ENCODE results near the gene SCMH1. TPM values are rescaled to one million over a fixed set of nuclear protein-coding genes. Genes with fewer than 3 reads are reported as not detected.

The SCMH1 gene
- total RNA-seq, 4 donors from 2014 or later: 17.6 to 48.2 (median 21.8) TPM

- DNase-seq (ENCODE audit: low spot score in 2 of 2): no peak
- 75% methylated on average over 4 of the region's 4 CpGs for WGBS
- no peaks in the 10 kb centered on the region for H3K27me3 ChIP-seq
Observed at GRCh38 chr1:41097105-41097504, 145.0 kb downstream of the SCMH1 start.

GRCh38 chr1:41093826-41094225, 148.3 kb downstream of the SCMH1 start:
- Histone ChIP-seq H3K4me1 (no peaks in the 10 kb centered on the region), H3K36me3 (no peaks in the 10 kb centered on the region), H3K4me3 (no peak overlapping the region), H3K27me3 (no peaks in the 10 kb centered on the region), H3K27ac (no peak overlapping the region), H3K9me3 (no peaks in the 10 kb centered on the region)
- WGBS: 59% methylated on average over 5 of the region's 5 CpGs
- TF ChIP-seq POLR2A (IDR thresholded peaks at IDR 0.05) (no peak), CTCF (IDR thresholded peaks at IDR 0.05) (no peak), POLR2AphosphoS5 (IDR thresholded peaks at IDR 0.05) (no peak), EP300 (IDR thresholded peaks at IDR 0.05) (no peak)
- no peak for DNase-seq (ENCODE audit: low spot score in 2 of 2)

More at GRCh38 chr1:41097105-41097504, 145.0 kb downstream of the SCMH1 start:
- H3K4me3 ChIP-seq: no peak overlapping the region
- no peak for TF ChIP-seq CTCF (IDR thresholded peaks at IDR 0.05)
- TF ChIP-seq EP300 (IDR thresholded peaks at IDR 0.05): no peak
- no peak for TF ChIP-seq POLR2AphosphoS5 (IDR thresholded peaks at IDR 0.05)
- TF ChIP-seq POLR2A (IDR thresholded peaks at IDR 0.05): no peak
- H3K36me3 ChIP-seq: no peaks in the 10 kb centered on the region
- H3K9me3 ChIP-seq: no peaks in the 10 kb centered on the region
- no peak overlapping the region for H3K27ac ChIP-seq
- peaks cover 11% of the 10 kb centered on the region for H3K4me1 ChIP-seq

GRCh38 chr1:41086921-41087320, 155.2 kb downstream of the SCMH1 start:
- TF ChIP-seq EP300 (IDR thresholded peaks at IDR 0.05) (no peak), POLR2AphosphoS5 (IDR thresholded peaks at IDR 0.05) (no peak), POLR2A (IDR thresholded peaks at IDR 0.05) (no peak), CTCF (IDR thresholded peaks at IDR 0.05) (no peak)
- DNase-seq (ENCODE audit: low spot score in 2 of 2): no peak
- no peaks in the 10 kb centered on the region for H3K4me1 ChIP-seq

GRCh38 chr1:41078616-41079015, 163.5 kb downstream of the SCMH1 start:
- Histone ChIP-seq H3K9me3 (no peaks in the 10 kb centered on the region), H3K27me3 (no peaks in the 10 kb centered on the region), H3K36me3 (peaks cover 6% of the 10 kb centered on the region), H3K4me3 (no peak overlapping the region), H3K27ac (no peak overlapping the region), H3K4me1 (no peaks in the 10 kb centered on the region)
- WGBS: 96% methylated on average over 2 of the region's 2 CpGs
- no peak for DNase-seq (ENCODE audit: low spot score in 2 of 2)
- TF ChIP-seq POLR2AphosphoS5 (IDR thresholded peaks at IDR 0.05) (no peak), EP300 (IDR thresholded peaks at IDR 0.05) (no peak)

More at GRCh38 chr1:41086921-41087320, 155.2 kb downstream of the SCMH1 start:
- Histone ChIP-seq H3K36me3 (no peaks in the 10 kb centered on the region), H3K9me3 (no peaks in the 10 kb centered on the region), H3K27me3 (no peaks in the 10 kb centered on the region), H3K27ac (no peak overlapping the region), H3K4me3 (no peak overlapping the region)

GRCh38 chr1:41078193-41078592, 163.9 kb downstream of the SCMH1 start:
- no peak for DNase-seq (ENCODE audit: low spot score in 2 of 2)
- TF ChIP-seq POLR2AphosphoS5 (IDR thresholded peaks at IDR 0.05) (no peak), EP300 (IDR thresholded peaks at IDR 0.05) (no peak), POLR2A (IDR thresholded peaks at IDR 0.05) (no peak)
- H3K4me3 ChIP-seq: no peak overlapping the region

GRCh38 chr1:41073971-41074370, 168.1 kb downstream of the SCMH1 start:
- Histone ChIP-seq H3K36me3 (peaks cover 17% of the 10 kb centered on the region), H3K27ac (no peak overlapping the region), H3K4me3 (no peak overlapping the region), H3K4me1 (no peaks in the 10 kb centered on the region), H3K9me3 (no peaks in the 10 kb centered on the region), H3K27me3 (no peaks in the 10 kb centered on the region)
- DNase-seq (ENCODE audit: low spot score in 2 of 2): no peak
- no peak for TF ChIP-seq EP300 (IDR thresholded peaks at IDR 0.05)
- no peak for TF ChIP-seq POLR2AphosphoS5 (IDR thresholded peaks at IDR 0.05)
- TF ChIP-seq CTCF (IDR thresholded peaks at IDR 0.05): no peak
- TF ChIP-seq POLR2A (IDR thresholded peaks at IDR 0.05): no peak

More at GRCh38 chr1:41078193-41078592, 163.9 kb downstream of the SCMH1 start:
- H3K27me3 ChIP-seq: no peaks in the 10 kb centered on the region
- WGBS: 97% methylated on average over 3 of the region's 3 CpGs
- H3K9me3 ChIP-seq: no peaks in the 10 kb centered on the region
- no peak overlapping the region for H3K27ac ChIP-seq
- peaks cover 6% of the 10 kb centered on the region for H3K36me3 ChIP-seq
- no peaks in the 10 kb centered on the region for H3K4me1 ChIP-seq
